Measurements from ENCODE around the gene DHRSX.

DNA sequence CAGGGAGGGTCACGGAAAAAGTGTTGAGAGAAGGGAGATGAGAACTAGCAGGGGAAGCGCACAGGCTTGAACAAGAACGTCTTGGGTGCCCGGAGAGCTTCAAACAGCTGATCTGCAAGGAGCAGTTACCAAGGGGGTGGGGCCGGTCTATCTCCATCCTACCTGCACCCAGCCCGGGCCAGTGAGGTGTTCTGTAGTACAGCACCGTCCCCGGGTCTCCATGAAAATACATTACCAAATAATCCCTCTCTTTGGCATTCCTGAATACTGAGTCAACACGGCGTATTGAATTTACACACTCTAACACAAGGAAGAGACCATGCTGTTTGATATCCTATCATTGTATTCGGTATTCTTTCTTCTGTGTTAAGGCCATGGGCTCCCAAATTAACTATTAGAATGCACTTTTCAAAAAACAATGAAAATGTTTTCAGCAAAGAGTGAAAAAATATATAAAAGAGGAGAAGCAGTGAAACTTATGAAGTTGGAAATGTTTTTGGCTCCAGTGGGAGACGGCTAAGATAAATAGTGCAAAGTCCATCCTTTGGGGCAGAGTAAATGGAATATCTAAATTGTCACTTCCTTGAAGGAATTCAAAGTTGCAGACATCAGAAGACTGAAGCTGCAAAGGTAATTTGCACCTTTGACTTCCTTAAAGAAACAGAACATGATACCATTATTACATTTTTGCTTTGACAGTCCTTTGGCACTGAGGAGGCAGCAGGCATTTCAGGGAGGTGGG, 90.3 kb downstream of the DHRSX start:
- TF ChIP-seq, protein P1, sequence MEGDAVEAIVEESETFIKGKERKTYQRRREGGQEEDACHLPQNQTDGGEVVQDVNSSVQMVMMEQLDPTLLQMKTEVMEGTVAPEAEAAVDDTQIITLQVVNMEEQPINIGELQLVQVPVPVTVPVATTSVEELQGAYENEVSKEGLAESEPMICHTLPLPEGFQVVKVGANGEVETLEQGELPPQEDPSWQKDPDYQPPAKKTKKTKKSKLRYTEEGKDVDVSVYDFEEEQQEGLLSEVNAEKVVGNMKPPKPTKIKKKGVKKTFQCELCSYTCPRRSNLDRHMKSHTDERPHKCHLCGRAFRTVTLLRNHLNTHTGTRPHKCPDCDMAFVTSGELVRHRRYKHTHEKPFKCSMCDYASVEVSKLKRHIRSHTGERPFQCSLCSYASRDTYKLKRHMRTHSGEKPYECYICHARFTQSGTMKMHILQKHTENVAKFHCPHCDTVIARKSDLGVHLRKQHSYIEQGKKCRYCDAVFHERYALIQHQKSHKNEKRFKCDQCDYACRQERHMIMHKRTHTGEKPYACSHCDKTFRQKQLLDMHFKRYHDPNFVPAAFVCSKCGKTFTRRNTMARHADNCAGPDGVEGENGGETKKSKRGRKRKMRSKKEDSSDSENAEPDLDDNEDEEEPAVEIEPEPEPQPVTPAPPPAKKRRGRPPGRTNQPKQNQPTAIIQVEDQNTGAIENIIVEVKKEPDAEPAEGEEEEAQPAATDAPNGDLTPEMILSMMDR (IDR thresholded peaks at IDR 0.05) = no peak
- no peak for TF ChIP-seq POLR2A (IDR thresholded peaks at IDR 0.05)
